Measurements from ENCODE around the gene COQ2.

GRCh38 chr4:83257811-83258210 is 26.8 kb downstream of the COQ2 start:
- TF ChIP-seq, protein P1, sequence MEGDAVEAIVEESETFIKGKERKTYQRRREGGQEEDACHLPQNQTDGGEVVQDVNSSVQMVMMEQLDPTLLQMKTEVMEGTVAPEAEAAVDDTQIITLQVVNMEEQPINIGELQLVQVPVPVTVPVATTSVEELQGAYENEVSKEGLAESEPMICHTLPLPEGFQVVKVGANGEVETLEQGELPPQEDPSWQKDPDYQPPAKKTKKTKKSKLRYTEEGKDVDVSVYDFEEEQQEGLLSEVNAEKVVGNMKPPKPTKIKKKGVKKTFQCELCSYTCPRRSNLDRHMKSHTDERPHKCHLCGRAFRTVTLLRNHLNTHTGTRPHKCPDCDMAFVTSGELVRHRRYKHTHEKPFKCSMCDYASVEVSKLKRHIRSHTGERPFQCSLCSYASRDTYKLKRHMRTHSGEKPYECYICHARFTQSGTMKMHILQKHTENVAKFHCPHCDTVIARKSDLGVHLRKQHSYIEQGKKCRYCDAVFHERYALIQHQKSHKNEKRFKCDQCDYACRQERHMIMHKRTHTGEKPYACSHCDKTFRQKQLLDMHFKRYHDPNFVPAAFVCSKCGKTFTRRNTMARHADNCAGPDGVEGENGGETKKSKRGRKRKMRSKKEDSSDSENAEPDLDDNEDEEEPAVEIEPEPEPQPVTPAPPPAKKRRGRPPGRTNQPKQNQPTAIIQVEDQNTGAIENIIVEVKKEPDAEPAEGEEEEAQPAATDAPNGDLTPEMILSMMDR (IDR thresholded peaks at IDR 0.05; ENCODE audit: low read depth, low read length, poor library complexity, severe bottlenecking): no peak
- no peak for TF ChIP-seq EZH2phosphoT487 (IDR thresholded peaks at IDR 0.05; ENCODE audit: borderline replicate concordance, low read length)
